ENCODE measurements around the gene MYCL. TPM values are rescaled to one million over a fixed set of nuclear protein-coding genes. Genes with fewer than 3 reads are reported as not detected.

MYCL gene
- total and polyA plus RNA-seq, 2 of the 13 experiments (the other 11 are each of a cell fraction or from before 2014, with no cell fraction given): 0.31 to 1.7 TPM

GRCh38 chr1:39898648-39899603 is 2.8 kb downstream of the MYCL start (continued):
- TF ChIP-seq ZNF207 (IDR thresholded peaks at IDR 0.05; ENCODE audit: borderline replicate concordance): no peak
- 0 out of 2 replicates have a peak, but pooled peaks have one; percentile 63 for TF ChIP-seq DNMT3B (CRISPR knock-in tag; conservative IDR thresholded peaks at IDR 0.05)
- no peak for TF ChIP-seq THAP8 (CRISPR knock-in tag; IDR thresholded peaks at IDR 0.05; ENCODE audit: borderline replicate concordance)
- TF ChIP-seq HMGXB4 (CRISPR knock-in tag; IDR thresholded peaks at IDR 0.05; ENCODE audit: borderline replicate concordance in 1 of 2, low read depth in 1 of 2): no peak
- no peak for TF ChIP-seq ZSCAN31 (CRISPR knock-in tag; IDR thresholded peaks at IDR 0.05; ENCODE audit: low read depth)
- no peak for TF ChIP-seq BORCS8-MEF2B (CRISPR knock-in tag; IDR thresholded peaks at IDR 0.05)
- TF ChIP-seq TFAP4 (IDR thresholded peaks at IDR 0.05; ENCODE audit: borderline replicate concordance, low read depth): no peak
- TF ChIP-seq ZNF430 (CRISPR knock-in tag; IDR thresholded peaks at IDR 0.05): no peak
- TF ChIP-seq SRSF4 (IDR thresholded peaks at IDR 0.05; ENCODE audit: low read depth, low read length, poor library complexity, severe bottlenecking): no peak
- no peak for TF ChIP-seq BRCA1 (CRISPR knock-in tag; IDR thresholded peaks at IDR 0.05)
- TF ChIP-seq ATAD3A (CRISPR knock-in tag; IDR thresholded peaks at IDR 0.05): no peak
- no peak for TF ChIP-seq CHD2 (IDR thresholded peaks at IDR 0.05; ENCODE audit: low read depth, low read length)
- peak; percentile 52; the same call in 1 of the 2 replicates for TF ChIP-seq MIXL1 (CRISPR knock-in tag; IDR thresholded peaks at IDR 0.05)
- TF ChIP-seq GRHL1 (CRISPR knock-in tag; conservative IDR thresholded peaks at IDR 0.05): no peak
- no peak for TF ChIP-seq CTCF (CRISPR knock-in tag; IDR thresholded peaks at IDR 0.05)
- TF ChIP-seq TEAD2 (CRISPR knock-in tag; IDR thresholded peaks at IDR 0.05): no peak
- TF ChIP-seq TAF1 (CRISPR knock-in tag; IDR thresholded peaks at IDR 0.05): no peak
- TF ChIP-seq ZNF503 (CRISPR knock-in tag; IDR thresholded peaks at IDR 0.05): no peak
- no peak for TF ChIP-seq GTF3A (CRISPR knock-in tag; conservative IDR thresholded peaks at IDR 0.05)
